HCT116 (cell line): ENCODE measurements around the gene MADD.

Source experiments
- EZH2 ChIP-seq: fragments of 200-600 bp; sonication (generic); IDR thresholded peaks from 2 replicates; pipeline ENCODE4 v1.6.1; 2017; ENCODE audit warnings: antibody characterized with exemption, mixed run types
- POLR2A ChIP-seq: IDR thresholded peaks from 2 replicates; pipeline ENCODE4 v1.7.0; 2011; ENCODE audit warnings: borderline replicate concordance; ENCODE audit not compliant: insufficient read depth, insufficient read length; ENCODE audit errors: extremely low read depth
- POLR2AphosphoS5 ChIP-seq: IDR thresholded peaks from 2 replicates; pipeline ENCODE4 v1.6.1; 2011; ENCODE audit warnings: mild to moderate bottlenecking, low read depth, low read length, moderate library complexity
- RAD21 ChIP-seq: IDR thresholded peaks from 2 replicates; pipeline ENCODE4 v1.6.1; 2012; ENCODE audit warnings: low read depth, mild to moderate bottlenecking
- SIN3A ChIP-seq: IDR thresholded peaks from 2 replicates; pipeline ENCODE4 v1.6.1; 2012; ENCODE audit warnings: low read depth
- YY1 ChIP-seq: IDR thresholded peaks from 2 replicates; pipeline ENCODE4 v1.6.1; 2011; ENCODE audit warnings: low read length, low read depth, moderate library complexity, mild to moderate bottlenecking; ENCODE audit not compliant: insufficient replicate concordance; ENCODE audit errors: extremely low read depth
- TF ChIP-seq, protein P1 (sequence below), 3 experiments: fragments of 200-600 bp in 1 of 3; sonication (generic) in 1 of 3; IDR thresholded peaks in 2 of 3; conservative IDR thresholded peaks in 1 of 3; 2 replicates each; pipeline ENCODE4 v1.5.1; 2012 to 2017; ENCODE audit warnings: low read depth in 2 of 3, low read length in 2 of 3, antibody characterized with exemption in 1 of 3, borderline replicate concordance in 1 of 3, control low read depth in 1 of 3, mild to moderate bottlenecking in 1 of 3, mixed read lengths in 1 of 3, mixed run types in 1 of 3, moderate library complexity in 1 of 3; ENCODE audit not compliant: insufficient read depth in 1 of 3

DNA sequence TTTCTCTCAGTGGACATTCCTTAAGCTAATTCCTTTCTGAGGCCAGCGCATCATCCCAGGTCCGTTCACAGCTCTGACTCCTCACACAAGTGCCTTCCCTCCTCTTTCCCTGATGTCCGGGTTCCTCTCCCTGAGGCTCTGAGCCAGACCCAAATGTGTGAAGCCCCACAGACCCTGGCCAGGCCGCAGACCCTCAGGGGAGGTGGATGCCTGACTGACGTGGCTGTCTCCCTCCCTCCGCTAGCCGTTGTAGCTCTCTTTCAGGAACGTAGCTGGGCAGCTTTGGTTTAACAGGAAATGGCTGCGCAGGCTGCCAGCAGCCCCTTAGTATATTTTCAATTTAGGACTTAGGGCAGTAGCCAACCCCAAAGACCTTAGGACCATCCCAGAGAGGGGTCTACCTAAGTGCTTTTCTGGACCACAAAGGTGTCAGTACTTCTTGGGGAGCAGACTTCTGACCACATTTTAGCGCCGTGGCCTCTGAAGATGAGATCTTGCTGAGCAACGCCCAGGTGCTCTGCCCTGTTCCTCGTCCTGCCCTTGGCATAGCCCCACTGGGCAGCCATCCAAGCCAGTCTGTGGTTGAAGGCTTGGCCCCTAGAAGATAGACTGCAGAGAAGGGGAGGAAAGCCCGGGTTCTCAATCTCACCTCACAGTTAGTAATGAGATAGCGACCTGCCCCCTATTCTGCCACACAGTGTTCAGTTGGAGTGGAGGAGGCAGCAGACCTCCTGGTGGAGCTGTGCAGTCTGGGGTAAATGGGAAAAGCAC is 55.5 kb downstream of the MADD start:
- no peak for TF ChIP-seq YY1
- TF ChIP-seq SIN3A: no peak
- TF ChIP-seq, protein P1, sequence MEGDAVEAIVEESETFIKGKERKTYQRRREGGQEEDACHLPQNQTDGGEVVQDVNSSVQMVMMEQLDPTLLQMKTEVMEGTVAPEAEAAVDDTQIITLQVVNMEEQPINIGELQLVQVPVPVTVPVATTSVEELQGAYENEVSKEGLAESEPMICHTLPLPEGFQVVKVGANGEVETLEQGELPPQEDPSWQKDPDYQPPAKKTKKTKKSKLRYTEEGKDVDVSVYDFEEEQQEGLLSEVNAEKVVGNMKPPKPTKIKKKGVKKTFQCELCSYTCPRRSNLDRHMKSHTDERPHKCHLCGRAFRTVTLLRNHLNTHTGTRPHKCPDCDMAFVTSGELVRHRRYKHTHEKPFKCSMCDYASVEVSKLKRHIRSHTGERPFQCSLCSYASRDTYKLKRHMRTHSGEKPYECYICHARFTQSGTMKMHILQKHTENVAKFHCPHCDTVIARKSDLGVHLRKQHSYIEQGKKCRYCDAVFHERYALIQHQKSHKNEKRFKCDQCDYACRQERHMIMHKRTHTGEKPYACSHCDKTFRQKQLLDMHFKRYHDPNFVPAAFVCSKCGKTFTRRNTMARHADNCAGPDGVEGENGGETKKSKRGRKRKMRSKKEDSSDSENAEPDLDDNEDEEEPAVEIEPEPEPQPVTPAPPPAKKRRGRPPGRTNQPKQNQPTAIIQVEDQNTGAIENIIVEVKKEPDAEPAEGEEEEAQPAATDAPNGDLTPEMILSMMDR (IDR thresholded peaks at IDR 0.05 in 2 of 3, conservative IDR thresholded peaks at IDR 0.05 in 1 of 3; ENCODE audit: borderline replicate concordance in 1 of 3, insufficient read depth in 1 of 3, low read depth in 2 of 3, low read length in 2 of 3): no peak
- TF ChIP-seq POLR2A: no peak
- TF ChIP-seq EZH2: no peak
- no peak for TF ChIP-seq POLR2AphosphoS5
- TF ChIP-seq RAD21: no peak
